Islet of Langerhans (tissue), 1 donor: ENCODE measurements around the gene PATJ.

Experiments
- FAIRE-seq: peaks from one replicate; lab custom pipeline; 2011; peaks lifted over from hg19 to GRCh38; lab: Jason Lieb, UNC

Gene PATJ

GRCh38 chr1:62050165-62050564, 307.9 kb downstream of the PATJ start:
- FAIRE-seq: no peak

- FAIRE-seq: no peak
Measured at GRCh38 chr1:62052946-62053345, 310.7 kb downstream of the PATJ start.

DNA sequence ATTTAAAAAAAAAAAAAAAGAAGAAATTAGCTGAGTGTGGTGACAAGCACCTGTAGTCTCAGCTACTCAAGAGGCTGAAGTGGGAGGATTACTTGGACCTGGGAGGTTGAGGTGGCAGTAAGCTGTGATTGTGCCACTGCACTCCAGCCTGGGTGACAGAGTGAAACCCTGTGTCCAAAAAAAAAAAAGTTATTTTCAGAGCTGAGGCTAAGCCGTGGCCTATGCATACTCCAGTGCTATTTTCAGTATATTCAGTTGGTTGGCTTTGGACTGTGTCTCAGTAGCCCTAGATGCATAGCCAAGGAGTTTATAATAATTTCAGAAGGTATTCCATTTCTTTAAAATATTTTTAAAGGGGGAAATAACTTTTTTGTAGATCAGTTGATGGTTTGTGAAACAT, 311.9 kb downstream of the PATJ start:
- no peak for FAIRE-seq

- no peak for FAIRE-seq
Measured at GRCh38 chr1:62057230-62057629, 314.9 kb downstream of the PATJ start.

- FAIRE-seq: no peak
Measured at GRCh38 chr1:62057641-62058290, 315.5 kb downstream of the PATJ start.

DNA sequence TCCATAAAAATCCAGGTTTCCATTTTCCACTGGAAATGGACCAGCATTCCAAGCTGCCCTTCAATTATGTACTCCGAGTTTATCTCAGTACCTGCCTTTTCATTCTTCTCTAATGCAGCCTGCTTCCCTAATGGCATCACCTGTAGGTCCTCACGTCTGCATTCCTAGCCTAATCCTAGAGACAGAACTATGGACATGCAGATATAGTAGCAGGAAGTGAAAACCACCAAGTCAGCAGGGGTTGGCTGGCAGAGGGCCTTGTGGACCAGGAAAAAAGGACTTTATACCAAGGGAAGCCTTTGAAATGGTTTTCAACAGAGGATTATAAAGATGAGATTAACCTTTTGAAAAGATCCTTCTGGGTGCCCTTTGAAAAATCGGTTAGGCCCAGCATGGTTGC, 316.7 kb downstream of the PATJ start:
- no peak for FAIRE-seq

GRCh38 chr1:62062087-62062486, 319.8 kb downstream of the PATJ start:
- no peak for FAIRE-seq

DNA sequence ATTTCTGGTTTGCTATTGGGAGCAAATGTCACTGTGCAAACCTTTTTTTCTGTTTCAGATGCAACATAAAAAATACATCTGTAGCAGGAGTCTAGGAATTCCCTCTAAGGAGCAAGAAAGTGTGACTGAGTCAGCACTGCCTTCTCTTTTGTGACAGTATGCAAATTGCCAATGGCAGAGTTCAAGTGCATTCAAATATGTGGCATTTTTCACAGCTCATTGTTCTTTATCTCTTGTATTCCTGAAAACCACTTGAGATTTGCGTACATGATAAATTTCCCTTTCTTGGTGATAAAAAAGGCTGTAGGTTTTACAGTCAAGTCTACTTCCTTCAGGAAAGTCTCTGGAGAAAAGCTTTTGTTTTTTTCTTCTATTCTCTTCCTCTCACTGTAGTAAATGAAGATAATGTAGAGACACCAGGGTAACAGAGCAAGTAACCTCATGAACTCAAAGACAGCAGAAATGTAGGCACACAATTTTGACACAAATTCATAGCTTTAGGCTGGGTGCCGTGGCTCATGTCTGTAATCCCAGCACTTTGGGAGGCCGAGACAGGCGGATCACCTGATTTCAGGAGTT, 322.6 kb downstream of the PATJ start:
- FAIRE-seq: no peak

GRCh38 chr1:62066713-62067112, 324.4 kb downstream of the PATJ start:
- no peak for FAIRE-seq

- no peak for FAIRE-seq
Measured at GRCh38 chr1:62068416-62068843, 326.1 kb downstream of the PATJ start.

DNA sequence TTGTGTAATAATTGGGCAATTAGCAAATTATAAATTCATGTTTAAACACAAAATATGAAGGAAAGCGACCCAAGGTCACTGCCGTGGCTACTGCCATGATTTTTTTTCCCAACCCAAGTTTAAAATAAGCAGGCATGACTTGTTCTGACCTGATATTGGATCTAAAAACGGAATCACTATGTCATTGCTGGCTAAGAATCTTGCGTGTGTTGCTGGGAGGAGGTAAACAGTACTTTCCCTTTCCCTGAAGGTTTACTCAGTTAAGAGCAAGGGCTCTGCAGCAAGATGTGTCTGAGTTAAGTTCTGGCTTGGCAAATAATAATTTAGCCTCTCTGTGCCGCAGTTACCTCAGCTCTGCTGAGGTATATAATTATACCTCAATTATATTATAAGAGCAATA, 326.7 kb downstream of the PATJ start:
- FAIRE-seq: peak; percentile 100

DNA sequence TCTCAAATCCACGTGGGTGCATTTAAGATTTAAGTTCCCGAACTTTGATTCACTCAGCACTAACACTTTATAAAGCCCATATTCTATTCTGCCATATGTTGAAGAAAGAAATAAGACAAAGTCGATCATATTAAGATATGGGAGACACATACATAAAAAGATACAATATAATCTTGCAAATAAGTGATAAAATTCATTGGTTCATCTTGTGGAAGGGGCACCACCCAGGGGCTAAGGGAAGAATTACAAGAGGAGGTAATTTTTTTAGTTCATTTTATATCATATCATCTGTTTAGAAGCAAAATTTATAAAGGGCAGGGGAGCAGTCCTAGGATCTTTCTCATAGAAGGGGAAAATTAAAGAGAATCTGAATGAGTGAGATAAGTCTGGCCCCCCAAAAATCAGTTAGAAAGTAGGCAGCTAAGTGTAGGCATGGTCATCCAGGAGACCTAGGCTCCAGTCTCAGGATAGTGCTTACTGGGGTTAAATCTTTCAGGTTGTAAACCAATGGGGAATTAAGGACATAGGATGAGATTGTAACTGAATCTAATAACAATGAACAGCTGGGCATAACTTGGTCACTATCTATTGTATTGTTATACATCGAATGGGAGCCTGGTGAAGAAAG, 328.2 kb downstream of the PATJ start:
- peak; percentile 86 for FAIRE-seq

DNA sequence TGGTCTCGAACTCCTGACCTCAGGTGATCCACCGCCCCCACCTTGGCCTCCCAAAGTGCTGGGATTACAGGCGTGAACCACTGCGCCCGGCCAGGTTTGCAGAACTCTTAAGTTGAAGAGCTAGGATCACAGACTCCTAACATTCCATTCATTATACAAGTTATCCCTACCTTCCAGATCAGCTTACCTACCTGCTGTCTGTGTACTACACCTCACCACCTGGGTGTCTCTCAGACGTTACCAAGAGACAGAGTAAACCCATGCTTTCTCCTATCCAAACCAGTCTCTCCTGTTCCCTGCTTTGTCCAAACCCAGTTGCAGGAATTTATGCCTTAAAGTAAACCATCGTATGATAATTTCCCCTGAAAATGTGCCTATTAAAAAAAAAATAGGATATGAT, 329.4 kb downstream of the PATJ start:
- FAIRE-seq: no peak

DNA sequence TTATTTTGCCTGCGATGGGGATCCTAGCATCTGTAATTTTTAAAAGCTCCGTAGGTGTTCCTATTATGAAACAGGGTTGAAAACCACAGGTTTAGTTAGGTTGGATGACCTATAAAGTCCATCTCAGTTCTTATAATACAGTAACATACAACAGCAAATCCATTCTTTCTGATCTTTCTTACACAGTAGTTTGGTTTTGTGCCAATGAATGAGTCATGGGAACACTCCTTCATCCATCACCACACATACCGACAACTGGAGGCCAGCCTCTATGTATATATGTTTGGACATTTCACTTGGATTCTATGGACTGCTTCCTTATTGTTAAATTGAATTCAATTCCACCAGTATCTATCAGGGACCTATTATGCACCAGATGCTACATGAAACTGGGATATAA, 334.0 kb downstream of the PATJ start:
- no peak for FAIRE-seq

- no peak for FAIRE-seq
Measured at GRCh38 chr1:62077821-62078220, 335.5 kb downstream of the PATJ start.

- FAIRE-seq: no peak
Measured at GRCh38 chr1:62082456-62083363, 340.4 kb downstream of the PATJ start.

GRCh38 chr1:62084310-62084890, 342.1 kb downstream of the PATJ start:
- no peak for FAIRE-seq

- FAIRE-seq: no peak
Measured at GRCh38 chr1:62088439-62088838, 346.2 kb downstream of the PATJ start.

DNA sequence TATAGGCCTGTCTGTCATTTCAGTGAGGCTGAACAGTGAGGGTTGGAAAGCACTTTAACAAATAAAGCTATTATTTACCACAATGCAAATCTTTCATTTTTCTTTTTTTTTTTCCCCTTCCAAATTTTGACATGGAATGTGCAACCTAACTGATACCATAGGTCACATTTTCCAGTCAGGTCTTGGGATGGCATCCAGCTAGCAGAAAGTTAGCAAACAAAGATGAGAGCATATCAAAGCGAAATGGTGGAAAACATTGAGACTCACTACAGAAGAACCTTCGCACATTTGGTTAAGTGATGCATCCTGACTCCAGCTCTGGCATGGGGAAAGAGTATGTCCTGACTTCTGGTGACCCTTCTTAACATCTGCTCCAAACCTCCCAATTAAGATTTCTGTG, 347.3 kb downstream of the PATJ start:
- no peak for FAIRE-seq

GRCh38 chr1:62090016-62090415, 347.7 kb downstream of the PATJ start:
- no peak for FAIRE-seq

- FAIRE-seq: no peak
Measured at GRCh38 chr1:62092110-62092509, 349.8 kb downstream of the PATJ start.

DNA sequence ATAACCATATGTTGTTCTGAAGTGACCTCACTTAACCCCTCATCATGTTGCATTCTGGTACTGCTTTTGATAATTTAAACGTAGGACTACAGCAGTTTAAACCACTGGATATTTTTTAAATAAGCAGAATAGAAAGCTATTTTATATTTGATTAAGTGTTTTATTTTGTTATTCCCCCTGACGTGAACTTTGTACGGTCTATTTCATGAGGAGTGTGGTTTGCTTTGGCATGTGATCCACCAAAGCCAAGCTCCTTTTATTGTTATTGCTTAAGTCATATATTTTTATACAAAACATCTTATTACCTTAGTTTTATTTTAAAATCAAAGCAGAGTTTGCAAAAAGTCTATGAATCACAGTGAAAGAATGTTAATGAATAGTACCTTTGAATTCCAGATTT, 351.0 kb downstream of the PATJ start:
- no peak for FAIRE-seq

DNA sequence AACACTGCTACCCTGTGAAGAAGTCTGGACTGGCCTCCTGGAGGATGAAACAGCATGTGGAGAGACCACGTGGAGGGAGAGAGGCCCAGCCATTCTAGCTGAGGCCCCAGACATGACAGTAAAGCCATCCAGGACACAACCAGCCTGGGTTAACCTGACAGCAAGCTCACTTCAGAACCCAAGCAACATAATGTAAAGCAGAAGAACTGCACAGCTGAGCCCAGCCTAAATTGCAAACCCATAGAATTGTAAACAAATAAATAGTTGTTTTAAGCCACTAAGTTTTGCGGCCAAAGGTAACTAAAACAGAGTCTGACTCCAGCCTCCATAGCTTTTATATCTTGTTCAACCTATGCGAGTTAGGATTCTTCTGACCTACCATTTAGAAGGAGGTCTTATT, 355.2 kb downstream of the PATJ start:
- no peak for FAIRE-seq
